Central memory CD4-positive, alpha-beta T cell (primary cell): ENCODE results near the gene LDHAL6B.

Experiments used
- DNase-seq: peaks from one replicate; pipeline ENCODE4 v3.0.0; 2022

LDHAL6B gene

GRCh38 chr15:59221511-59222505 is 15.2 kb downstream of the LDHAL6B start:
- DNase-seq, result no peak

GRCh38 chr15:59222906-59223550 is 16.4 kb downstream of the LDHAL6B start:
- no peak for DNase-seq

- no peak for DNase-seq
Measured at GRCh38 chr15:59223736-59224135, 17.1 kb downstream of the LDHAL6B start.

GRCh38 chr15:59224474-59224873 is 17.8 kb downstream of the LDHAL6B start:
- no peak for DNase-seq

GRCh38 chr15:59227021-59227420 is 20.4 kb downstream of the LDHAL6B start:
- DNase-seq, result no peak

GRCh38 chr15:59229015-59229414 is 22.4 kb downstream of the LDHAL6B start:
- no peak for DNase-seq

GRCh38 chr15:59229453-59229852 is 22.8 kb downstream of the LDHAL6B start:
- DNase-seq, result no peak

GRCh38 chr15:59230531-59231055 is 23.9 kb downstream of the LDHAL6B start:
- no peak for DNase-seq

GRCh38 chr15:59232476-59232875 is 25.8 kb downstream of the LDHAL6B start:
- DNase-seq, result no peak

- DNase-seq, result no peak
Measured at GRCh38 chr15:59236394-59236793, 29.8 kb downstream of the LDHAL6B start.

GRCh38 chr15:59237119-59237855 is 30.6 kb downstream of the LDHAL6B start:
- no peak for DNase-seq

- no peak for DNase-seq
Measured at GRCh38 chr15:59237924-59238331, 31.3 kb downstream of the LDHAL6B start.

- no peak for DNase-seq
Measured at GRCh38 chr15:59240036-59240435, 33.4 kb downstream of the LDHAL6B start.

GRCh38 chr15:59242649-59243048 is 36.0 kb downstream of the LDHAL6B start:
- no peak for DNase-seq

GRCh38 chr15:59243622-59244021 is 37.0 kb downstream of the LDHAL6B start:
- DNase-seq, result no peak

GRCh38 chr15:59244337-59244736 is 37.7 kb downstream of the LDHAL6B start:
- no peak for DNase-seq

GRCh38 chr15:59245559-59245958 is 38.9 kb downstream of the LDHAL6B start:
- no peak for DNase-seq

GRCh38 chr15:59247364-59247763 is 40.7 kb downstream of the LDHAL6B start:
- DNase-seq, result peak; percentile 9

- DNase-seq, result no peak
Measured at GRCh38 chr15:59249816-59250215, 43.2 kb downstream of the LDHAL6B start.

GRCh38 chr15:59250249-59250648 is 43.6 kb downstream of the LDHAL6B start:
- no peak for DNase-seq

- no peak for DNase-seq
Measured at GRCh38 chr15:59251001-59251845, 44.6 kb downstream of the LDHAL6B start.

- no peak for DNase-seq
Measured at GRCh38 chr15:59252137-59252536, 45.5 kb downstream of the LDHAL6B start.
